Liver (tissue), 3 donors: Measurements from ENCODE around the gene IL7R.

Experiments used
- GABPA ChIP-seq, 2 donors: IDR thresholded peaks in 1 of 2; conservative IDR thresholded peaks in 1 of 2; 2 replicates each; pipeline ENCODE4 v1.6.1; 2016; ENCODE audit warnings: antibody characterized with exemption in 2 of 2, mild to moderate bottlenecking in 1 of 2, moderate library complexity in 1 of 2
- REST ChIP-seq: IDR thresholded peaks from 2 replicates; pipeline ENCODE4 v1.6.1; 2016; ENCODE audit warnings: antibody characterized with exemption, mild to moderate bottlenecking
- TF ChIP-seq, protein P1 (sequence below): fragments of 150-350 bp; IDR thresholded peaks from 2 replicates; pipeline ENCODE4 v1.5.1; 2017; ENCODE audit warnings: improper control_type of control experiment, low read depth, low read length; ENCODE audit not compliant: missing input control
- TF ChIP-seq, protein P2 (sequence below): IDR thresholded peaks from 2 replicates; pipeline ENCODE4 v1.6.1; 2016; ENCODE audit warnings: antibody characterized with exemption
- donor health status: healthy.
- donor health status: healthy.

GRCh38 chr5:35890021-35891020 is 33.6 kb downstream of the IL7R start:
- TF ChIP-seq, protein P1, sequence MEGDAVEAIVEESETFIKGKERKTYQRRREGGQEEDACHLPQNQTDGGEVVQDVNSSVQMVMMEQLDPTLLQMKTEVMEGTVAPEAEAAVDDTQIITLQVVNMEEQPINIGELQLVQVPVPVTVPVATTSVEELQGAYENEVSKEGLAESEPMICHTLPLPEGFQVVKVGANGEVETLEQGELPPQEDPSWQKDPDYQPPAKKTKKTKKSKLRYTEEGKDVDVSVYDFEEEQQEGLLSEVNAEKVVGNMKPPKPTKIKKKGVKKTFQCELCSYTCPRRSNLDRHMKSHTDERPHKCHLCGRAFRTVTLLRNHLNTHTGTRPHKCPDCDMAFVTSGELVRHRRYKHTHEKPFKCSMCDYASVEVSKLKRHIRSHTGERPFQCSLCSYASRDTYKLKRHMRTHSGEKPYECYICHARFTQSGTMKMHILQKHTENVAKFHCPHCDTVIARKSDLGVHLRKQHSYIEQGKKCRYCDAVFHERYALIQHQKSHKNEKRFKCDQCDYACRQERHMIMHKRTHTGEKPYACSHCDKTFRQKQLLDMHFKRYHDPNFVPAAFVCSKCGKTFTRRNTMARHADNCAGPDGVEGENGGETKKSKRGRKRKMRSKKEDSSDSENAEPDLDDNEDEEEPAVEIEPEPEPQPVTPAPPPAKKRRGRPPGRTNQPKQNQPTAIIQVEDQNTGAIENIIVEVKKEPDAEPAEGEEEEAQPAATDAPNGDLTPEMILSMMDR: no peak
- TF ChIP-seq REST (no peak), GABPA (IDR thresholded peaks at IDR 0.05 in 1 of 2, conservative IDR thresholded peaks at IDR 0.05 in 1 of 2) (no peak)
- TF ChIP-seq, protein P2, sequence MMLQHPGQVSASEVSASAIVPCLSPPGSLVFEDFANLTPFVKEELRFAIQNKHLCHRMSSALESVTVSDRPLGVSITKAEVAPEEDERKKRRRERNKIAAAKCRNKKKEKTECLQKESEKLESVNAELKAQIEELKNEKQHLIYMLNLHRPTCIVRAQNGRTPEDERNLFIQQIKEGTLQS: no peak
